HG03095 (cell line): ENCODE measurements around the gene GVQW3.

Experiments used
- ATAC-seq: cut with Tn5 transposase; IDR thresholded peaks from one replicate; pipeline ENCODE4 v1.9.1; 2021; ENCODE audit warnings: moderate library complexity; ENCODE audit not compliant: unreplicated experiment

GVQW3 gene

GRCh38 chr11:76380977-76381719 is at the start of gene GVQW3, which contains the start of gene THAP12:
GVQW3 (plus strand) TSS chr11:76381323; CDS start chr11:76381829, 506 bp downstream.
THAP12 (minus strand) TSS chr11:76381132; CDS start chr11:76380836, 296 bp downstream.
- ATAC-seq, result peak; percentile 76

- no peak for ATAC-seq
Observed at GRCh38 chr11:76334826-76335389, 46.2 kb upstream of the GVQW3 start.

- ATAC-seq, result no peak
Observed at GRCh38 chr11:76335842-76336241, 45.3 kb upstream of the GVQW3 start.

- ATAC-seq, result no peak
Observed at GRCh38 chr11:76336597-76336996, 44.5 kb upstream of the GVQW3 start.

DNA sequence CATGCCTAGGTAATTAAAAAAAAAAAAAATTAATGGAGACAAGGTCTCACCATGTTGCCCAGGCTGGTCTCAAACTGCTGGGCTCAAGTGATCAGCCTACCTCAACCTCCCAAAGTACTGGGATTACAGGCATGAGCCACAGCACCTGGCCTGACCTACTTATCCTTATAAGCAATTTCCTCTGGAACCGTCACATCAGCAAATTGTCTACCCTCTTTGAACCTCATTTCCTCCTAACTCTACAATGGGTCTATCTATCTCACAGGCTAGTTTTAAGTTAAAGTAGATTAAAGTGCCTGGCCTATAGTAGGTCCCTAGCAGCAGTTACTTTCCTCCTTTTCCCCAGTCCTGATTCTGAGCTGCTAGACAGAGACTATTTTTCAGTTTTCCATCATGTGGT is 43.7 kb upstream of the GVQW3 start:
- ATAC-seq, result no peak

- ATAC-seq, result no peak
Observed at GRCh38 chr11:76337923-76338322, 43.2 kb upstream of the GVQW3 start.

- ATAC-seq, result no peak
Observed at GRCh38 chr11:76339221-76339620, 41.9 kb upstream of the GVQW3 start.

GRCh38 chr11:76347466-76347865 is 33.7 kb upstream of the GVQW3 start:
- ATAC-seq, result no peak

GRCh38 chr11:76348348-76348747 is 32.8 kb upstream of the GVQW3 start:
- no peak for ATAC-seq

GRCh38 chr11:76355172-76355571 is 26.0 kb upstream of the GVQW3 start:
- ATAC-seq, result no peak

- no peak for ATAC-seq
Observed at GRCh38 chr11:76361374-76361773, 19.7 kb upstream of the GVQW3 start.

DNA sequence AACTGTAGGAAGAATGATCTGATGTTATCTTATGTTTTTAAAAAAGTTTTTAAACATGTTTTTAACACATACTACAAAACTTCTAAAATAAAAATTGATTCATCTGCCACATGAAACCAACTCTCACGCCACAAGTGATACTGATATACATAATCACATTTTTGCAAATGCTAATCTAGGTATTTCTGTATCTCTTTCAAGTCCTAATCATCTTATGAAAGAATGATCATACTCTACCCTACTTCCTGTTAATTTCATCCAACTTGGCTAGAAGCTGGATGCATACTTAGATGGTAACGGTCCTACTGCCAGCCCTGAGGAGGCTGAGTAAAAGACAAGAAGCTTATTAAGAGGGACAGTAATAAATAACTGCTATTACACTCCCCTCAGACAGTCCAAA is 19.3 kb upstream of the GVQW3 start:
- no peak for ATAC-seq

DNA sequence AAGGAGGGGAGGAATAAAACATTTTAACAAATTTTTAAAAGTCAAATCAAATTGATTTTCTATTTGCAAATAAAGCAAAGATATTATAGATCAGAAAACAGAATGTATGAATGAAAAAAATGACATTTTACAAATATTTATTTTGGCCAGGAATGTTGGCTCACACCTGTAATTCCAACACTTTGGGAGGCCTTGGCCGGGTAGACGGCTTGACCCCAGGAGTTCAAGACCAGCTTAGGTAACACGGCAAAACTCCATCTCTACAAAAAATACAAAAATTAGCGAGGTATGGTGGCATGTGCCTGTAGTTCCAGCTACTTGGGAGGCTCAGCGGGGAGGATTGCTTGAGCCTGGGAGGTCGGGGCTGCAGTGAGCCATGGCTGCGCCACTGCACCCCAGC is 18.4 kb upstream of the GVQW3 start:
- no peak for ATAC-seq

- no peak for ATAC-seq
Observed at GRCh38 chr11:76365038-76365679, 16.0 kb upstream of the GVQW3 start.

DNA sequence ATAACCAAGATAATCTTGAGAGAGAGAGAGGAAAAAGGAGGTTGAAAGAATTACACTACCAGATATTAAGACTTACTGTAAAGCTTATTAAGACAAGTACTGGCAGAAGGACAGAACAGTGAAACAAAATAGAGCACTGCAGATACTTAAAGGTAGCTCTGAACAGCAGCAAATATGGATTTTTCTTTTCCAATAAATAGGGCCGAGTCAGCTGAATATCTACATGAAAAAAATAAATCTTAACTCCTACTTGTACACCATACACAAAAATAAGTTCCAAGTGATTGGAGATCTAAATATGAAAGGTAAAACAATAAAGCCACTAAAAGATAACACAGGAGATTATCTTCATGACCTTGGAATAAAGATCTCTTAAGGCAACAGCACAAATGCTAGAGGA is 12.6 kb upstream of the GVQW3 start:
- no peak for ATAC-seq

DNA sequence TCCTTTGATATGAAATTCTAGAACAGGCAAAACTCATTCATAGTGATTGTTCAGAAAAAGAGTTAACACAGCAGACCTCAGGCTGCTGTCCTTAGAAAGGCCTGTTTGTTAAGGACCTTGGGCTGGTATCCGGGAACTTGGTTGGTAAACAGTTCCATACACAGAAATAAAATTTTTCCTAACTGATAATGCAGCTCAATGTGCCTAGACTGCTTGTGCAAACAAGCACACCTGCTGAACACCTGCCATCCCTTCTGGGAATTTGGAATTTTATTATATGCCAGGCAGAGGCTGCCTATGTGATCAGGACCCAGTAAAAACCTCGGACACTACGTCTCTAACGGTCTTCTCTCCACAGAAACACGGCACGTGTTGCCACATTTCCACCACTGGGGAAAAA is 11.7 kb upstream of the GVQW3 start:
- ATAC-seq, result no peak

DNA sequence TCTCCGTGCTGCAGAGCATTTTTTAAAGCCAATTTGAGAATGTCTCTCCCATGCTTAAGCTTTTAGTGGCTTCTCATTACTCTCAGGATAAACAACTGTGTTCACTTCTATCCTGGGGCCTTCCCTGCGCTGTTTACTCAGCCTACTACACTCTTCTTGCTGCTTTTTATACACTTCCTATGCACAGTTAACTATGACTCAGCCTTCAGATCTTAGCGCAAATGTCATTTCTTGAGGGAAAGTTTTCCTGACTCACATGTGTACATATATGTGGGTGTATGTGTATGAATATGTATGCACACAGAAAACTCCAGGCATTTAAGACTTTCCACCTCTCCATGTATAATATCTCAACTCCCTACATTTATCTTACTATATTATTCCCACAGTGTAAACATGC is 10.0 kb upstream of the GVQW3 start:
- ATAC-seq, result peak; percentile 73

- ATAC-seq, result no peak
Observed at GRCh38 chr11:76376746-76377558, 4.2 kb upstream of the GVQW3 start.

GRCh38 chr11:76379807-76380158 is 1.3 kb upstream of the GVQW3 start:
- ATAC-seq, result no peak

DNA sequence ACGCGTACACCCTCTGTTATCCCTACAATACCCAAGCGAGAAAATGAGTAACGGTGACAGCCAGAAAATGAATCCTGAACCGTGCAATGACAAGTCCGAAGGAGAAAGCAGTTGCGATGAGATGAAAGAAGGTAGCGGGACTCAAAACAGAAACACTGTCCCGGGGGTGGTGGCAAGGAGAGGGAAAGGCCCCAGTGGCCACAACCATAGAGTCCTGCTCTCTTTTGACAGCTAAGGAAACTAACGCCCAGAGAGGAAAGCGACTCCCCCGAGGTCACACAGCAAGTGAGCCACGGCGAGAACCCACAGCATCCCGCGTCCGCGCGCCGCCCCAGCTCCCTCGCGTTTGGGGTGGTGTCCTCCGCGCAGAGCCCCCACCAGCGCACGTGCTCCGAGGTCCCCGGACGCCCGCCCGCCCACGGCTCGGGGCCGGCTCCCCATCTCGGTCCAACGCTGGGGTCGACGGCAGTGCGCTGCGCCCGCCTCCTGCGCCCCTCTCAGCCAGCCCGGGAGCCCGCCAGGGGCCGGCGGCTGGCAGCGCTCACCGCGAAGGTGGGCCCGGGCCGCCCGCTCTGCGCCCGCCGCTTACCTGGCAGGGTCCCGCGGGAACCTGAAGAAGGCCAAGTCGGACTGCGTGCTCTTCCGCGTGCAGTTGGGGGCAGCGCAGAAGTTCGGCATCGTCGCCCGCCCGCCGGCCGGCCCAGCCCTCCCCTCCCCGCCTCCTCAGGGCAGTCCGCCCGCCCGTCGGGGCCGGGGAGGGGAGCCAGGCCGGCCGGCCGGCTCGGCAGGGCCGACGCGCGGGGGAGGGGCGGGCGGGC is 755 bp upstream of the GVQW3 start:
- no peak for ATAC-seq

GRCh38 chr11:76382209-76382608 is 1.1 kb downstream of the GVQW3 start:
- no peak for ATAC-seq
